Ishikawa (cell line): Measurements from ENCODE around the gene CALHM1.

Experiments used
- CREB1 ChIP-seq: IDR thresholded peaks from 2 replicates; pipeline ENCODE4 v1.6.1; 2012; ENCODE audit warnings: low read depth
- EP300 ChIP-seq: IDR thresholded peaks from 2 replicates; pipeline ENCODE4 v1.6.1; 2012; ENCODE audit warnings: borderline replicate concordance
- NFIC ChIP-seq: IDR thresholded peaks from 2 replicates; pipeline ENCODE4 v1.6.1; 2012
- TAF1 ChIP-seq: IDR thresholded peaks from 2 replicates; pipeline ENCODE4 v1.6.1; 2012; ENCODE audit warnings: low read depth, mild to moderate bottlenecking
- TF ChIP-seq, protein P1 (sequence below): IDR thresholded peaks from 2 replicates; pipeline ENCODE4 v1.6.1; 2012

DNA sequence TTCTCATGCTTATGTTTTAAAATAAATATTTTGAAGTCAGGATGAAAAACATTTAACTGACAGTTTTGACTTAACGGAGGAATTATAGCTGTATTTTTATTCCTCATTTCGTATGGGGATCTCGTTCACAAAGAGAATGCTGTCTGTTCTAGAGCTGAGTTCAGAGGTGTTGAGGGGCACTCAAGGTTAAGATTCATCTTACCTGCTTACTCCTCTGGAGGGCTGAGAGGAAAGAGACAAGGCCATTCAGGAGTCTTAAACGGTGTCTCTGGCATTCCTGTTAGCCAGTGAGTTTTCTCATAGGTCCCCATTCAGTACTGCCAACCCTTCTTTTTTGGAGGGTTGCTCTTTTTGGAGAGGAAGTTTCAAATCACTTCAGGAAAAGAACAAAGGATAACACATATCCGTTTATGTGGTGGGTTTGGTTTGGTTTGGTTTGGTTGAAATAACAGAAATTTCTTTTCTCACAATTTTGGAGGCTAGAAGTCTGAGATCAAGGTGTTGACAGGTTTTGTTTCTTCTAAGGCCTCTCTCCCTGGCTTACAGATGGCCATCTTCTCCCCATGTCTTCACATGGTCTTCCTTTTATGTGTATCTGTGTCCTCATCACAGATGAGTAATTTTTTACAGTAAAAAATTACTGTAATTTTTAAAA, 29.6 kb downstream of the CALHM1 start:
- TF ChIP-seq CREB1: no peak
- no peak for TF ChIP-seq EP300
- TF ChIP-seq, protein P1, sequence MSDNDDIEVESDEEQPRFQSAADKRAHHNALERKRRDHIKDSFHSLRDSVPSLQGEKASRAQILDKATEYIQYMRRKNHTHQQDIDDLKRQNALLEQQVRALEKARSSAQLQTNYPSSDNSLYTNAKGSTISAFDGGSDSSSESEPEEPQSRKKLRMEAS: no peak
- no peak for TF ChIP-seq NFIC
- no peak for TF ChIP-seq TAF1
